Thyroid gland (tissue), 4 donors: ENCODE data around the gene INPP4B.

Experiments
- POLR2A ChIP-seq, 2 donors: fragments of 450-650 bp; IDR thresholded peaks; one replicate each; pipeline ENCODE4 v1.6.1; 2017; ENCODE audit warnings: antibody characterized with exemption in 2 of 2, mild to moderate bottlenecking in 2 of 2, moderate library complexity in 1 of 2
- TF ChIP-seq, protein P1 (sequence below), 6 experiments: fragments of 200-600 bp in 3 of 6; fragments of 450-650 bp in 3 of 6; sonication (generic) in 3 of 6; IDR thresholded peaks; one replicate each; pipeline ENCODE4 v1.5.1; 2016 to 2019; ENCODE audit warnings: antibody characterized with exemption in 6 of 6, mild to moderate bottlenecking in 2 of 6, inconsistent platforms in 1 of 6, moderate library complexity in 1 of 6

DNA sequence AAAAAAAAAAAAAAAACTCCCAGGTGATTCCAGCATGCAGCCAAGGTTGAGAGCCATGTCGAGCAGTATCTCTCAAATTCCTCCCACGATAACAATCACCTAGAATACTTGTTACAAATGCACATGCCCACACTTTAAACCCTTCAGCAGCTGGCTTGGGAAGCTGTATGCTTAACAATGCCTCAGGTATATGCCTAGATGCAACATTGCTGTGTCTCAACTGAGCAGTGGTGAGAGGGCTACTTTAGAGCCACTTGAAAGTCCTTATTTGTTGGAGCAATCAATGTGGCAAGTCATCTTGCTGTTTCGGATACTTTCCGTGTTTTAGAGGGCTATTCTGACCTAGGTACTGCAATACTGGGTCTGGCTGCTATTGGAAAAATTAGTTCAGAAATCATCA is 487.4 kb downstream of the INPP4B start:
- TF ChIP-seq, protein P1, sequence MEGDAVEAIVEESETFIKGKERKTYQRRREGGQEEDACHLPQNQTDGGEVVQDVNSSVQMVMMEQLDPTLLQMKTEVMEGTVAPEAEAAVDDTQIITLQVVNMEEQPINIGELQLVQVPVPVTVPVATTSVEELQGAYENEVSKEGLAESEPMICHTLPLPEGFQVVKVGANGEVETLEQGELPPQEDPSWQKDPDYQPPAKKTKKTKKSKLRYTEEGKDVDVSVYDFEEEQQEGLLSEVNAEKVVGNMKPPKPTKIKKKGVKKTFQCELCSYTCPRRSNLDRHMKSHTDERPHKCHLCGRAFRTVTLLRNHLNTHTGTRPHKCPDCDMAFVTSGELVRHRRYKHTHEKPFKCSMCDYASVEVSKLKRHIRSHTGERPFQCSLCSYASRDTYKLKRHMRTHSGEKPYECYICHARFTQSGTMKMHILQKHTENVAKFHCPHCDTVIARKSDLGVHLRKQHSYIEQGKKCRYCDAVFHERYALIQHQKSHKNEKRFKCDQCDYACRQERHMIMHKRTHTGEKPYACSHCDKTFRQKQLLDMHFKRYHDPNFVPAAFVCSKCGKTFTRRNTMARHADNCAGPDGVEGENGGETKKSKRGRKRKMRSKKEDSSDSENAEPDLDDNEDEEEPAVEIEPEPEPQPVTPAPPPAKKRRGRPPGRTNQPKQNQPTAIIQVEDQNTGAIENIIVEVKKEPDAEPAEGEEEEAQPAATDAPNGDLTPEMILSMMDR (IDR thresholded peaks at IDR 0.05), result peak in 1 of 6 experiments; percentile 24
- TF ChIP-seq POLR2A (IDR thresholded peaks at IDR 0.05), result no peak
